ENCODE data around the gene KIAA1549.

GRCh38 chr7:138802706-138803105 lies 178.5 kb downstream of the KIAA1549 start:
- TF ChIP-seq POLR2A (IDR thresholded peaks at IDR 0.05; ENCODE audit: low read depth, low read length) = no peak
- no peak for TF ChIP-seq CREB1 (IDR thresholded peaks at IDR 0.05; ENCODE audit: low read depth)
